ENCODE results near the gene C19orf38.

C19orf38 gene

DNA sequence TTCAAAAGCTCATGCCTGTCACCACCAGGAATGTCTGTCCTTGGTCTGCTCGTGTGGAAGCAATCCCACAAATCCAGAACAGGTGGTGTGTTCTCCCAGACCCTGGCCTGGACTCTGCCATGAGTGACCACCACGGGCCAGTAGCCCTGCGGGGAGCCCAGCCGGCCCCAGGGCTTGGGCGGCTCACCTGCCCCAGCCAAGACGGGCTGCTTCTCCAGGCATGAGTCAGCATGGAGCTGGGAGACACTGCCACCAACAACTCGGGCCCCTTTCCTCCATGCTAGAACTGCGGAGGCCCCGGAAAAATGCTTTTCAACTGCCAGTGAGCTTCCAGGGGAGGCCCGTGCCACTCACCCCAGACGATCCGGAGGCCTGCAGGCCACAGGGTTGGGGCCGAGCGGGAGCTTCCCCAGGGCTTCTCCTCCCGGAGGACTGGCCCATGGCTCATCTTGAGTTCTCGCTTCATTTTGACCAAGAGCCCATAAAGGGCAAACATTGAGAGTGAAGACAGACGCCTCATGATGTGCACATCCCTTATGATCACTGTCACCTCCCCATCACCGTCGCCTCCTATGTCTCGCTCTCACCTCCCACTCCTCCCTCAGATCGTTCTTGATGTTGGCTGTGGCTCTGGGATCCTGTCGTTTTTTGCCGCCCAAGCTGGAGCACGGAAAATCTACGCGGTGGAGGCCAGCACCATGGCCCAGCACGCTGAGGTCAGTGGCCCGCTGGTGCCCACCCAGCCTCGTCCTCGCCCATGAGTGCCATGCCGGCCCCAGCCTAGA lies 63.6 kb downstream of the C19orf38 start:
- no peak for DNase-seq (ENCODE audit: low spot score)

DNA sequence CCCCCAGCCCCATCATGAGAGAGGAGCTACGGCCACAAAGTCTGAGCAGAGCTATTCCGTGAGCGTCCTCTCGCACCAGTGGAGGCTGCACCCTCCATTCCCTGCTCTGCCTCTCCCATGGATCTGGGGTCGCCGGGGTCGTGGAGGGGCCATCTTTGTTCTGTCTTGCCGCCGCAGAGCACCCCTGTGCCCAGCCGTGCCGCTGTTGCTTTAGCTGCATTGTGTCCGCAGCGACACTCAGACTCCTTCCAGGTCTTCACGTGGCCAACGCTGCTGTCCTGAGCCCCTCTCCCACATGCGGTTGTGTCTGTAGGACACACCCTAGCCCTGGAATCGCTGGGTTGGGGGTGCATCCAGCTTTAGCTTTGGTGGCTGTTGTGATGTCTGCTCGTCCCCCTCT lies 64.4 kb downstream of the C19orf38 start:
- DNase-seq (ENCODE audit: low spot score): no peak

DNA sequence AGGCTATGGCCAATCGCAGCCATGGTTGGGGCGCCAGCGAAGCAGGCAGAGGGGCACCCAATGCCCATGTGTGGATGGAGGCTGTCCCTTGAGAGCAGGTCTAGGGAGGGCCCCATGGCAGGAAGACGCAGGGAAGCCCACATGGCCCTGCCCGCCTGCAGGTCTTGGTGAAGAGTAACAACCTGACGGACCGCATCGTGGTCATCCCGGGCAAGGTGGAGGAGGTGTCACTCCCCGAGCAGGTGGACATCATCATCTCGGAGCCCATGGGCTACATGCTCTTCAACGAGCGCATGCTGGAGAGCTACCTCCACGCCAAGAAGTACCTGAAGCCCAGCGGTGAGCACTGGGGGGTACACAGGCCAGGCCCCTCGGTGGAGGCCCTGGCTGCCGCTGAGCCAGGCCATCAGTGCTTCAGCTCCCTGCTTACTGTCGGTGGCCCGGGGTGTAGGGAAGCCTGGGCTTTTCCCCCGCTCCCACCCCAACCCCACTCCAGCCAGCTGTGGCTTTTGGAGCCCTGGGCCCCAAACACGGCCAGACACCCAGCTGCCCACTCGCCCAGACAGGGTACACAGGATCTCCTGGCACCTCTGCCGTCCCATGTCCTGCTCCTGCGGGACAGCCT lies 65.6 kb downstream of the C19orf38 start:
- DNase-seq (ENCODE audit: low spot score): no peak

DNA sequence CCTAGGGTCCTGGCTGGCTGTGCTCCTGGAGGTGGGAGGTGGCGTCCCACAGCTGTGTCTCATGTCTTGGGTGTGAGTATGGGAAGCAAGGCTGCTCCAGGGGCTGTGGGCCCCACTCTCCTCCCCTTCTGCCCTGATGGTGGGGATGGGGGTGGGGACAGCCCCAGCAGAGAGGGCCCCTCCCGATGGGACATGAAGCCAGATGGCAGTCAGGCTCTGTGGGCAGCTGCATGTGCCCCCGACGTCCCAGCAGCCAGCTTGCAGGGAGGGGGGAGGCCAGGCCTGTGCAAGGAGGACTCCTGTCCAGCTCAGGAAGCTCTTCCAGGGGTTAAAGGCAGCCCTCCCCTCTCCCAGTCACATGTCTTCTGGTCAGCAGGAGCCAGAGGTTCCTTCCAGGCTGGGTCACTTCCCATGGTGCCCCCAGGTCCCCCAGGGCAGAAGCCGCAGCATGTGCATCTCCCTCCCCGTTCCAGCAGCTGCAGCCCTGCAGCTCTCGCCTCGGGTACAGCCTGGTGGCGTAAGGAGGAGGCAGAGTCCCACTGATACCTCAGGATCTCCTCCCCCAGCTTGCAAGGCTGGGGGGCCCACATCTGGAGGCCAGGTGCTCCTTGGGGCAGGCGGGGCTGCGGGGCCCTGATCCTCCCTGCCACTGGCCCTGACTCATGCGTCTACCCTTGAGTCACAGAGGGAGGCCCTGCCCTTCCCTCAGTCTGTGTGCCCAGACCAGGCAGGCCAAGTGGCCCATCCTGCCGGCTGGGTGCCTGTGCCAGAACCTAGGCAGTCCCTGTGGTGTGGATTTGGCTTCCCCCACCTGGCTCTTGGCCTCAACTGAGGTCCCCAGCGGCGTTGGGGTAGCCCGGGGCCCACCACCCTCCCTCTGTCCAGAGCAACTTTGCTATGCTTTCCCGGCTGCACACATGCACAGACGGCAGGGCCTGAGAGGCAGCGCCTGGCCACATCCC lies 67.2 kb downstream of the C19orf38 start:
- DNase-seq (ENCODE audit: low spot score): no peak

DNA sequence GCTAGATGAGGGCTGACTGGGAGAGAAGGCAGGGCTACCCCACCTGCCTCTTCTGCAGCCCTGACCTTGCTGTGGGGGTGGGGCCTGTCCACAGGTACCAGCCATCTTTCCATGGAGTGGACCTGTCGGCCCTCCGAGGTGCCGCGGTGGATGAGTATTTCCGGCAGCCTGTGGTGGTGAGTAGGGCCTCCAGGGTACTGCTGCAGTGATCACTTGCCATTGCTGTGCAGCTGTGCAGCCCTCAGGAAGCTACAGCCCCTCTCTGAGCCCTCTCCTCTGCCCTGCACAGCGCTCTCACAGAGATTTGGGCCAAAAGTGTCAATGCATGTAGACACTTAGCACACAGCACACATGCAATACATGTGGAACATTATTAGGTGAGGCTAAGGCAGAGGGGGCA lies 68.4 kb downstream of the C19orf38 start:
- DNase-seq (ENCODE audit: low spot score): no peak

DNA sequence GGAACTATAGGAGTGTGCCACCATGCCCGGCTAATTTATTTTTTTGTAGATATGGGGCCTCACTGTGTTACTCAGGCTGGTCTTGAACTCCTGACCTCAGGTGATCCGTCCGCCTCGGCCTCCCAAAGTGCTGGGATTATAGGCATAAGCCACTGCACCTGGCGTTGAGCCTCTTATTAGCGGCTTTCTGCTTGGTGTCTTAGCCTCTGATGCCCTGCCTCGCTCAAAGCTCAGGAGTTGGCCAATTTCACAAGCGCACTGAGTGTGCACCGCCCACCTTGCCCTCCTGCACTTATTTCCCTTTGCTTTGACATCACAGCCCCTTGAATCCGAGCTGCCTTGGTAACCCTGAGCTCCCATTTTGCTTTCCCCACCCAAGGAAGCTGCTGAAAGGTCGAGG lies 70.1 kb downstream of the C19orf38 start:
- no peak for DNase-seq (ENCODE audit: low spot score)

Measured in Ammon's horn (tissue), 1 donor.